OCI-LY7 (cell line): ENCODE data around the gene CCDC141. TPM values are rescaled to one million over a fixed set of nuclear protein-coding genes. Genes with fewer than 3 reads are reported as not detected.

Source experiments
- BruUV-seq: library from RNA; stranded (reverse); fragments of 400-500 nt; replicated peaks from 2 replicates; lab custom pipeline; 2021; lab: Mats Ljungman, UMichigan
- CTCF ChIA-PET: fragments of 300-600 bp; sonication (Branson Sonifier 250); formaldehyde crosslinking; loops from one replicate; lab custom pipeline; 2022; ENCODE audit warnings: antibody characterized with exemption; ENCODE audit not compliant: unreplicated experiment; lab: Charles Lee
- POLR2A ChIA-PET: fragments of 300-600 bp; sonication (Branson Sonifier 250); formaldehyde crosslinking; loops from one replicate; lab custom pipeline; 2022; ENCODE audit warnings: antibody characterized with exemption; lab: Charles Lee
- DNase-seq: peaks from one replicate; pipeline ENCODE4 v3.0.0-alpha.2; 2015; ENCODE audit warnings: low spot score
- H2AFZ ChIP-seq: fragments of 200-600 bp; sonication (generic), shearing (Covaris generic); 2 replicates; pipeline ENCODE4 v1.6.1; 2014; ENCODE audit warnings: mild to moderate bottlenecking, antibody characterized with exemption, low read length, moderate library complexity
- H3K27ac ChIP-seq: fragments of 200-600 bp; sonication (generic); 2 replicates; pipeline ENCODE4 v1.5.1; 2014; ENCODE audit warnings: mixed run types, low read depth, mild to moderate bottlenecking, moderate library complexity, low read length, inconsistent platforms; ENCODE audit not compliant: poor library complexity, severe bottlenecking
- H3K36me3 ChIP-seq: fragments of 200-600 bp; sonication (generic); 2 replicates; pipeline ENCODE4 v1.6.1; 2014; ENCODE audit warnings: mild to moderate bottlenecking, antibody characterized with exemption, low read length, moderate library complexity, mixed read lengths; ENCODE audit not compliant: insufficient read depth
- H3K4me1 ChIP-seq: fragments of 200-600 bp; sonication (generic); 2 replicates; pipeline ENCODE4 v1.5.1; 2014; ENCODE audit warnings: mild to moderate bottlenecking, low read length; ENCODE audit not compliant: insufficient read depth, poor library complexity, severe bottlenecking
- H3K4me2 ChIP-seq: fragments of 200-600 bp; sonication (generic); 2 replicates; pipeline ENCODE4 v1.6.1; 2014; ENCODE audit warnings: mild to moderate bottlenecking, low read length
- H3K4me3 ChIP-seq: fragments of 200-600 bp; sonication (generic); 2 replicates; pipeline ENCODE4 v1.5.1; 2014; ENCODE audit warnings: mild to moderate bottlenecking, low read depth, low read length; ENCODE audit not compliant: poor library complexity, severe bottlenecking
- H3K79me2 ChIP-seq: fragments of 200-600 bp; sonication (generic); 2 replicates; pipeline ENCODE4 v1.6.1; 2016; ENCODE audit warnings: low read depth, mild to moderate bottlenecking, low read length, moderate library complexity, mixed read lengths; ENCODE audit not compliant: insufficient read depth
- H3K9me2 ChIP-seq: fragments of 200-600 bp; sonication (generic); 2 replicates; pipeline ENCODE4 v1.6.1; 2016; ENCODE audit warnings: mild to moderate bottlenecking, low read length, mixed read lengths; ENCODE audit not compliant: insufficient read depth
- H3K9me3 ChIP-seq: fragments of 200-600 bp; sonication (generic); 2 replicates; pipeline ENCODE4 v1.6.1; 2014; ENCODE audit warnings: mild to moderate bottlenecking, mixed run types, low read length, mixed read lengths
- H4K20me1 ChIP-seq: fragments of 200-600 bp; sonication (generic); 2 replicates; pipeline ENCODE4 v1.6.1; 2014; ENCODE audit warnings: mild to moderate bottlenecking, antibody characterized with exemption, low read length, moderate library complexity, mixed read lengths; ENCODE audit not compliant: insufficient read depth
- CTCF ChIP-seq: fragments of 200-600 bp; sonication (generic); conservative IDR thresholded peaks from 2 replicates; pipeline ENCODE4 v1.5.1; 2014; ENCODE audit warnings: mild to moderate bottlenecking, antibody characterized with exemption, low read length, moderate library complexity, mixed read lengths
- EZH2phosphoT487 ChIP-seq: fragments of 200-600 bp; sonication (generic); IDR thresholded peaks from 2 replicates; pipeline ENCODE4 v1.6.1; 2018; ENCODE audit warnings: low read depth, borderline replicate concordance, mild to moderate bottlenecking, mixed run types, antibody characterized with exemption, low read length, moderate library complexity, mixed read lengths
- intact Hi-C: fragments of 100-400 bp; cut with micrococcal nuclease; formaldehyde crosslinking; loops from one replicate; pipeline ENCODE4 v1.10.0; 2022; ENCODE audit not compliant: unreplicated experiment
- total RNA-seq, 2 experiments: library from RNA; depleted of rRNA in 1 of 2; stranded (reverse); fragments of >200 nt in 1 of 2; shearing (Covaris generic) in 1 of 2; gene quantifications; 2 replicates each; pipeline ENCODE4 v1.2.3, GENCODE V29; 2014 to 2022

Gene CCDC141
- total RNA-seq, 2 experiments from 2014 or later: 0.32 TPM; not detected in 1

GRCh38 chr2:178999476-178999875 is 50.5 kb downstream of the CCDC141 start:
- no peak for TF ChIP-seq CTCF
- TF ChIP-seq EZH2phosphoT487: no peak
- H2AFZ ChIP-seq: no peak overlapping the region
- H3K27ac ChIP-seq: no peak overlapping the region
- no peaks in the 10 kb centered on the region for H4K20me1 ChIP-seq
- no peak overlapping the region for H3K4me3 ChIP-seq
- no peak for DNase-seq
- intact Hi-C loops: no loop called here
- H3K36me3 ChIP-seq: no peaks in the 10 kb centered on the region
- H3K4me1 ChIP-seq: no peaks in the 10 kb centered on the region
- BruUV-seq: no TSS peak
- no peaks in the 10 kb centered on the region for H3K9me3 ChIP-seq
- H3K9me2 ChIP-seq: no peaks in the 10 kb centered on the region
- POLR2A ChIA-PET: no interaction called here
- CTCF ChIA-PET: no interaction called here
- H3K4me2 ChIP-seq: no peak overlapping the region
- H3K79me2 ChIP-seq: no peaks in the 10 kb centered on the region

GRCh38 chr2:178998539-178998938 is 51.4 kb downstream of the CCDC141 start:
- DNase-seq: no peak
- no peak overlapping the region for H3K4me2 ChIP-seq
- TF ChIP-seq EZH2phosphoT487 (no peak), CTCF (no peak)
- no peak overlapping the region for H3K4me3 ChIP-seq
- H3K36me3 ChIP-seq: no peaks in the 10 kb centered on the region
- intact Hi-C loops: no loop called here
- H3K79me2 ChIP-seq: no peaks in the 10 kb centered on the region
- BruUV-seq: no TSS peak
- no peak overlapping the region for H2AFZ ChIP-seq
- H3K4me1 ChIP-seq: no peaks in the 10 kb centered on the region
- no peak overlapping the region for H3K27ac ChIP-seq
- no peaks in the 10 kb centered on the region for H3K9me3 ChIP-seq
- no peaks in the 10 kb centered on the region for H4K20me1 ChIP-seq
- CTCF ChIA-PET: no interaction called here
- no peaks in the 10 kb centered on the region for H3K9me2 ChIP-seq
- POLR2A ChIA-PET: interaction anchor here (0.6 to 1.0 kb wide), 3 partner anchors 9 to 131 kb away, joined by 3 read pairs; no protein-coding TSS in a partner anchor

- DNase-seq: no peak
- TF ChIP-seq CTCF (no peak), EZH2phosphoT487 (no peak)
- H3K9me3 ChIP-seq: no peaks in the 10 kb centered on the region
- no peak overlapping the region for H3K27ac ChIP-seq
- H3K79me2 ChIP-seq: no peaks in the 10 kb centered on the region
- CTCF ChIA-PET: no interaction called here
- H3K36me3 ChIP-seq: no peaks in the 10 kb centered on the region
- no peaks in the 10 kb centered on the region for H4K20me1 ChIP-seq
- no peaks in the 10 kb centered on the region for H3K9me2 ChIP-seq
- no peak overlapping the region for H2AFZ ChIP-seq
- POLR2A ChIA-PET: no interaction called here
- no peak overlapping the region for H3K4me2 ChIP-seq
- H3K4me1 ChIP-seq: no peaks in the 10 kb centered on the region
- intact Hi-C loops: no loop called here
- BruUV-seq: no TSS peak
- no peak overlapping the region for H3K4me3 ChIP-seq
Observed at GRCh38 chr2:178997477-178997876, 52.5 kb downstream of the CCDC141 start.
